Measurements from ENCODE around the gene SCNN1B.
"Not testable (repeated sequence)": the region's sequence is repeated elsewhere in the genome, so short reads cannot be mapped to it uniquely, and the experiment has no call there.

- TF ChIP-seq POLR2A (IDR thresholded peaks at IDR 0.05; ENCODE audit: low read depth, low read length); TAF1 (IDR thresholded peaks at IDR 0.05; ENCODE audit: borderline replicate concordance, low read depth, low read length): not testable (repeated sequence)
Measured at GRCh38 chr16:23389936-23390335, 87.8 kb downstream of the SCNN1B start.

Measured in GM12892 (cell line).